Activated CD4-positive, alpha-beta T cell treated with anti-CD3 and anti-CD28 coated beads, Interleukin-2, amount 50 U/mL, for 4 hours (primary cell): Measurements from ENCODE around the gene PLCB1.
"Not testable (repeated sequence)": the region's sequence is repeated elsewhere in the genome, so short reads cannot be mapped to it uniquely, and the experiment has no call there.

ENCODE experiments used
- DNase-seq, 2 experiments: peaks; one replicate each; pipeline ENCODE4 v3.0.0-alpha.2; 2020

The PLCB1 gene

DNA sequence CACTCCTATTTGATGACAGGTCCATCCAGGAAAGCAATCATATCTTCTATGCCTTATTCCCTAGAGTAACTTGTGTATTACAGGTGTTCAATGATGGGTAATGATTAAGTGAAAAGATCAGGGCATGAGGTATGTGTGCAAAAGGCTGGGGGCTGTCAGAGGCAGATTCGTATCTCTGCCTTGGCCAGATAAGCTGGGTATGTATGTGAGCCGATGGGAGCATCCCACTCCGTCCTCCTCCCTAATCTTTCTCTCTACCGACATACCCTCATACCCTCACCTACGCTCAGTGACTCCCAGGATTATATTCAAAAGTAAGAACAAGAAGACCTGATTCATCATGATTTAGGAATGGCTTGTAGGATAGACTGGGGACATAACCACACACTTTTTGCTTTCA, 238.7 kb downstream of the PLCB1 start:
- no peak for DNase-seq

DNA sequence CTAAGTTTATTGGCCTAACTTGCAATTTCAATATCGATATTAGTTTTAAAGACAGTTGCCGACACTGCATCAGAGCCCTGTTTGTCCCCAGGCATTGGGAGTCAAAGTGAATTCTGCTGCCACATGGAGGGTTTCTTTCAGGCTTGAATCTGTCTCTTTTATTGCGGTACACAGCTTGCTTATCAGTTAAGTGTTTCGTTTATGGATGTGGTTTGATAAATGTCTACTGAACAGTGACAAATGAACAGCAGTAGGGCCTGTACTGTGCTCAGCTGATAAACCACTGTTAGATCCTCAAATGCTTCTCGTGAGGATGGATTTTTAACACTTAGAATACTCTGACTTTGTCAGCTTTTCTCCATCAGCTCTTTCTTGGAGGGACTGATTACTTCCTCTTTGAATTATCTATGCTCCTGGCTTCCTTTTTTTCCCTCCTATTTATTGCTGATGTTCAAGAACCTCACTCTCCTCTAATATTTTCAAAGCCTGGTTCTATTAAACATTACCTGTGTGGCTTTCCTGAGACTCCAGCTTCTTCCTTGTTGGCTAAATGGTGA, 240.8 kb downstream of the PLCB1 start:
- DNase-seq, result no peak

DNA sequence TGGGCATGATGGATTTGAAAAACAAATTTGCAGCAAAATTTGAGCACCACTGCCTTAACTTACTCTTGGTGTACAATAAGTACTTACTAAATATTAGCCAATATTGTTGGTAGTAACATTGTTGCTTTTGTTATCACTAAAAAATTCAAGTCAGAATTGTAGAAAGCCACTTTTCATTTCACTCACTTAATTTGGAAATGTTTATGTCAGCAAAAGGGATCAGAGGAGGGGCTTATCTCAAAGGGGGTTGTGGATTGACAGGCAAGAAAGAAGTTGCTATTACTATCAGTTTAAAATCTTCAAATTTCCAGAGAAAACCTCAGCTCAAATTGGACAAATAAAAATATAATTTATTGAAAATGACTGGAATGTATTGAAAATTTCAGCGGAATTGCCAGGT, 241.5 kb downstream of the PLCB1 start:
- no peak for DNase-seq

DNA sequence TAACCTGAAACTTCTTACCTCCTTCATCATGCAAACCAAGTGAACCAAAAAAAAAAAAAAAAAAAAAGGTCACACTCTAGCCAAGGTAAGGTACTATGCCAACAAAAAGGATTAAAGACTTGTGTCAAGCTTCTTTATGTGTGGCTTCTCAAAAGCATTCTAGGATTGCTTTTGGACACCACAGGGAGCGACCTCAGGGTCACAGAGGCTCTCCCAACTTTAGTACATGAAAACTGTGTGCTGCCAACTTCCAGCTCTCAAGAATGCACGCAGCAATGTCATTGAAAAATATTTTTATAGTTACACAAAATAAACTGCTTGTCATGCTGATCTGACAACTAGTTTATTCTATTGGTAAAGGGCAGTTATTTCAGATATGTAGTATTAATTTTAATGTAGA, 243.8 kb downstream of the PLCB1 start:
- no peak for DNase-seq

DNA sequence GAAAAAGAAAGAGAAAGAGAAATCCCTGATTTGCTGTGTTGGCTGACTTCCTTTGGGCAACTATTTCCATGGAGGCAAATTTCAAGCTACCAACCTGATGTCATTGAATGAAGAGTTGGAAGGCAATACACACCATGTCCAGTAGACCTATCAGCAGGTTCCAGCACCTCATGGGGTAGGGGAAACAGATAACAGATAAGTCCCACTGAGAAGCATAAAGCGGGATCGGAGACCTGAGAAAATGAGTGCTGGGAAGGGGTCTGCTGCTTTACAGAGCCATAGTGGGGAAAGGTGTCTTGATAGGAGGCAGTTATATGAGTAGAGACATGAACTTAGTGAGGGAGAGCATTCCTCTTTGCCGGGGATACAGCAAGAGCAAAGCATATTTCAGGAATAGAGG, 244.9 kb downstream of the PLCB1 start:
- DNase-seq, result no peak

DNA sequence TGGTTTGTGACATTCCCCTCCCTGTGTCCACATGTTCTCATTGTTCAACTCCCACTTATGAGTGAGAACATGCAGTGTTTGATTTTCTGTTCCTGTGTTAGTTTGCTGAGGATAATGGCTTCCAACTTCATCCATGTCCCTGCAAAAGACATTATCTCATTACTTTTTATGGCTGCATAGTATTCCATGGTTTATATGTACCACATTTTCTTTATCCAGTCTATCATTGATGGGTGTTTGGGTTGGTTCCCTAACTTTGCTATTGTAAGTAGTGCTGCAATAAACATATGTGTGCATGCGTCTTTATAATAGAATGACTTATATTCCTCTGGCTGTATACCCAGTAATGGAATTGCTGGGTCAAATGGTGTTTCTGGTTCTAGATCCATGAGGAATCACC, 247.1 kb downstream of the PLCB1 start:
- DNase-seq, result not testable (repeated sequence)

DNA sequence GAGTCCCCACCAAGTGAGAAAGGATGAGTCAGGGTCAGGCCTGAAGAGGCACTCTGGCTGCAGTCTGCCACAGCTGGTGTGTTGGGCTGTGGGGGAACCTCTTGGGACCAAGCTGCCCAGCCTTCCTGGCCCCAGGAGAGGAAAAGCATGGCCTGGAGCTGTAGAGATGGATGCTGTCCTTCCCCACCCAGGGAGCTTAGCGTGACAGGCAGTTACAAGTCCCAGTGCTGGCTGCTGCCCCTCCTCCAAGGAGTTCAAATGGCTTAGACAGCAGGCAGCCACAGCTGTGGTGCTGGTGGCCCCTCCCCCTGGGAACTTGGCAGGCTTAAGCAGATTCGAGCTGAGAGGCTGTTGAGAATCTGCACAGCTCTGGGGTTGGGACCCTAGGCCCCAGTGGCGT, 253.2 kb downstream of the PLCB1 start:
- no peak for DNase-seq

DNA sequence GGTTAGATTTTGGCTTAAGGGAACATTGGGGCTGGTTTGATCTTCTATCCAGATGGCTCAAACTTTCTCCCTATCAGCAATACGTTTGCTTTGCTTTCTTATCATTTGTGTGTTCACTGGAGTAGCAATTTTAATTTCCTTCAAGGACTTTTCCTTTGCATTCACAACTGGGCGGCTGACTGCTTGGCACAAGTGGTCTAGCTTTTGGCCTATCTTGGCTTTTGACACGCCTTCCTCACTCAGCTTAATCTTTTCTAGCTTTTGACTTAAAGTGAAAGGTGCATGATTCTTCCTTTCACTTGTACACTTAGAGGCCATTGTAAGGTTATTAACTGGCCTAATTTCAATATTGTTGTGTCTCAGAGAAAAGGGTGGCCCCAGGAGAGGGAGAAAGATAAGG, 254.9 kb downstream of the PLCB1 start:
- DNase-seq, result no peak

DNA sequence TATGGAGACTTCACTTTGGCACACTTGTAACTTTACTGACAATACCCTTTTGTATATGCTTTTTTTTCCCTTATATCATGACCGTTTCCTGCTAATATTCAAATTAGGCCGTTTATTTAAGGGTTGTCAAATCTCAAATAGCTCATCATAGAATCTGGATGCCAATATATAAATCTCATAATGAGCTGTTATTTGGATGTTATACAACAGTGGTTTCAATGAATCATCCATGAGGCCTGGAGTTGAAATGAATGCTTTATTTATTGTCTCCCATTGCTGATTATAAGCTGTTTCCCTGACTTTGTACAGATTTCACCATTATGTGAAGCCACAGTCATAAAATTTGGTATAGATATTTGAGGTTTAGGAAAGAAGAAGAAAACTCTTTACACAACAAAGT, 256.1 kb downstream of the PLCB1 start:
- DNase-seq, result no peak

DNA sequence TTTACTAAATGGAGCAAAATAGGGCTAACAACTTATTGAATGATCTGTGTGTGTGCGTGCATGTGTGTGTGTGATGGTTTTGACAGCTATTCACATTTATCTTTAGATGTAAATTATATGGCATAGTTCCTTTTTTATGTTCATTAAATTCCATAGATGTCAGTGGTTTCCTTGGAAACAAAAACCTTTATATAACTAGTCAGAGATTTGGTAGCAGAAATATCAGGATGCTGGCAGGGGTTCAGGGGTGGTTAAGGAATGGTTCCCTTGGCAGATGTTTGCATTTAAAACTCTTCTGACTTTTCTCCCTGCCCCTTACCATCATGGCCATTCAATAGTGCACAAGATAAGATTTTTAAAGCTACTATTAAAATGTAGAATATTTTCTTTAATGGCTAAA, 256.6 kb downstream of the PLCB1 start:
- DNase-seq, result no peak

DNA sequence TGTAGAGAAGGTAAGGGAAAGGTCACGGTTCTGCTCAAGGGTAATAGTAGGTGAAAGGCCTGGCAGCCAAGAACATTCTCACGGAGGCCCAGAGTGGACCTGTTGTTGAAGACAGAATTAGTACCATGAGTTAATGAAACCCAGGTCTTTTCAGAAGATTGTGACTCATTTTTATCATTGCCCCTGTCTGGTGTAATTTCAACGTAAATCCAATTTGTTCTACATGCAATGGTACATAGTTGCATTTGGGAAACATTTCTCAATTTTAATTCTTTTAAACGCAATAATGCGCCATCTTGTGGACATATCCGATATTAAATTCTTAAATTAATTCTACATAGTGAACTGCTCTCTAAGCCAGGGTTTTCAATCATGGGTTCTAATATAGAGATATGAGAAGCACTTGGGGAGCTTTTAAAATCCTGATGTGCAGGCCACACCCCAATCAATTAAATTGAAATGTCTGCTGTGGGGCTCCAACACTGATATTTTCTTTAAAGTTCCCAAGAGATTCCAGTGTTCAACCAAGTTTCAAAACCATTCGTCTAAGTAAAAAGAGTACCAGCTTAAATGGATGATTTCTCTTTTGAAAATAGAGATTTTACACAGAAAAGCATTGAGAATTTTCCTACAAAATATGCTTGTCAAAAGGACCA, 257.4 kb downstream of the PLCB1 start:
- DNase-seq, result no peak

DNA sequence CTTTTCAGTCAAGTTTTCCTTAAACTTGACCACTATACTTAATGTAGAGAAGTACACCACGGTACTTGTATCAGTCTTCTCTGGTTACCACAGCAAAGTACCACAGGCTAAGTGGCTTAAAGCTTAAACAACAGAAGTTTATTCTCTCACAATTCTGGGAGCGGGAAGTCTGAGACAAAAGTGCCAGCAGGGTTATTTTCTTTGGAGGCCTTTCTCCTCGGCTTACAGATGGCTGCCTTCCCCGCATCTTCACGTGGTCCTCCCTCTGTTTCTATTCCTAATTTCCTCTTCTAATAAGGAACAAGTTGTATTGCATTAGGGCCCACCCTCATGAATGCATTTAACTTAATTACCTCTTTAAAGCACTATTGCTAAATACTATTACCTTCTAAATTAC, 258.0 kb downstream of the PLCB1 start:
- DNase-seq, result no peak

DNA sequence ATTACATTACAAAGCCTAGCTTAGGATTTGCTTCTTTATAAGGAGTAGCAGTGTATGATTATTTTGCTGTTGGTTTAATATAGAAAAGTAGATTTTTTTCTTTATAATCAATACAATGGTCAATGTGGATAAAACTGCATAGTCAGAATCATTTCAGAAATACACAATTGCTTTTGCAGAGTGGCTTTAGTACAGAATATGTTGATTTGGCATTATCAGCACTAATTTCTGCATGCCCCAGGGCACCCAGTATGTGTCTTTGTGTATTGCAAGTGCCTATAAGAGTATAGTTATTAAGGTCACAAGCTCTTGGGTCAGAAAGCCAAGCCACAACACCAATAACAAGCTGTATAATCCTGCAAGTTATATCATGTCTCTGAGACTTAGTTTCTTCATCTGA, 258.4 kb downstream of the PLCB1 start:
- DNase-seq, result no peak

DNA sequence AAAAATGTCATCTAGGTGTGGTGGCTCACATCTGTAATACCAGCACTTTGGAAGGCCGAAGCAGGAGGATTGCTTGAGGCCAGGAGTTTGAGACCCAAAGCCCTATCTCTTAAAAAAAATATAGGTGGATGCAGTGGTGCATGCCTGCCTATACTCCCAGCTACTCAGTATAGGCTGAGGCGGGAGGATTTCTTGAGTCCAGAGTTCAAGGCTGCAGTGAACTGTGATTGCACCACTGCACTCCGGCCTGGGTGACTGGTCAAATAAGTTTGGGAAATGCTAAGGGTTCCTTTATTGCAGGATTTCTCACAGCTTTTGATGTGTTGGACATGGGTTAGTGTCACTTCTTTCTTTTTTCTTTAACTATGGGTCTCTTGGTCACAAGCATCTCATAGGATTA, 261.3 kb downstream of the PLCB1 start:
- DNase-seq, result no peak

DNA sequence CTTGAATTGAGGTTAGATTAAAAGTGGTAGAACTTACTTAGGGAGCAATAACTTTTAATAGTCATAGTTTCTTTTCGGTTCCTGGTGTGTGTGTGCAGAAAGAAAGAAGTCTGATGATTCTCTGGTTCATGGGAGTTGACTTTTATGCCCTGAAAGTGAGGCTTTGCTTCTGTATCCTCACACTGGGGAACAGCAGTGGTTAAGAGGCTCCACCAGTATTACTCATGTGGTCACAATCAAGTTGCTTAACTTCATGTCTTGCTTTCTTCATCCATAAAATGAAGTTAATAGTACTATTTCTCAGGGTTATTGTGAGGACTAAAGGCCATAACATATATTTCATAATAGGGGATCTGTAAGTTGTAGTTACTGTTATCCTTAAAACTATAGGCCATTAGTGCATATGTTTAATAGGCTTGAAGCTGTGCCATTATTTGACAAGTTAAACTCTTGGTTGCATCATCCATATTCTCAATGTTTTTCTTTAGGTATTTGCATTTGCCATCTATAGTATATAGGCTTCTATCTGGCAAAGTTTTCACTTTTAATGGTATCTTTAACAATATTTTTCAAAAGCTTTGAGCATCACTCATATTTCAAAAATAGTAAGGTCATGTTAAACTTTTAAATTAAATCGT, 262.4 kb downstream of the PLCB1 start:
- DNase-seq, result no peak

DNA sequence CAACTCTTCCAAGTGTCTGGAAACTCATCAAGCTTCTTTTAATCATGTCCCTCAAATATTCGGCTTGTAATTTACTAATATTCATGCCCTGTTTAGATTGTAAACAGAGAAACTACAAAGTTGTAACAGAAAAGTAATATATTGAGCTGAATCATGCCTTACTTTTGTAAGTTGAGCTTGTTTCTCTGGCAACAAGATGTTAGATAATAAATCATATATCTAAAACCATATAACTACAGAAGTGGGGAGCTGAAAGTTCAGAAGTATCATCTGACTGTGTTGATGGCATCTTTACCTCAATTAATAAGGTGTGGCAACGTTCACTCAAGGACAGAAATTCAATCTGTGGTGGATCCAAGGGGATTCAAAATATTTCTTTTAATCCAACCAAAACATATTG, 263.9 kb downstream of the PLCB1 start:
- no peak for DNase-seq

DNA sequence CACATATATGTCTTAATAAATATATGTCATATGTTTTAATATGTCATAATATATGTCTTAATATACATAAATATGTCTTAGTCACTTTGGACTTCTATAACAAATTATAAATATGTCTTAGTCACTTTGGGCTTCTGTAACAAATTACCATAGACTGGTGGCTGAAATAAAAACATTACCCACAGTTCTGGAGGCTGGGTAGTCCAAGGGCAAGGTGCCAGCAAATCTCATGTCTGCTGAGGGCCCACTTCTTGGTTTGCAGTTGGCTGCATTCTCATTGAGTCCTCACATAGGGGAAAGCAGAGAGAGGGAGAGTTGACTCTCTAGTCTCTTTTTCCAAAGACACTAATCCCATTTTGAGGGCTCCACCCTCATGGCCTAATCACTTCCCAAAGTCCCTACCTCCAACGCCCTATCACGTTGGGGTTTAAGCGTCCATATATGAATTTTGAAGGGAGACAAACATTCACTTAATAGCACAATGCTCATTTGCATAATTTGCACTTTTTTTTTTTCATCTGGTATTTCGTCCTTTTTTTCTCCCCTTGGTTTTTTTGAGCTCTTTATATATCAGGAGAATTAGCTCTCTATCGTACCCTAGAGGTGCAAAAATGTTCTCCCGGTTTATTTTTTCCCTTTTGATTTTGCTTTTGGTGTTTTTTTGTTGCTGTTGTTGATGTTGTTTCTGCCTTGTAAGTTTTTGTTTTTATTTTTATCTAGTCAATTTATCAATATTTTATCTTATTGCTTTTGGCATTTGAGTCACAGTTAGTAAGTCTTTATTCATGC, 266.4 kb downstream of the PLCB1 start:
- DNase-seq, result no peak

DNA sequence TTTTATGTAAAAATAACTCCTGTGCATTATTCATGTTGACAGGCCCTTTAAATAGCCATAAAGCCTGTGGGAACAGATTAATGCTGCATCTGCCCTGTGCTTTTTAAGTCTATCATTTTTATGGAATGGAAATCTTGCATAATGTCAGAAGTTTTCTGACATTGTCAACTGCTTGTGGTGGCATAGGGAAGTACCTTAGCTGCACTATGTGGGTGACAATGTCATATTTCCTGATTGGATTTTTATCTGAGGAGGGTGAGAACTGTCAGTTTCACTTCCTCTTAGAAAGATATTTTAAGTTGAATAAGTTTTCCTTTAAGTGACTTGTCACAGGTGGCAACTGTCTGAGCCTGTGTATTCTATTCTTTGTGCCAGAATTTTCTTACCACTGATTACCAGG, 267.9 kb downstream of the PLCB1 start:
- DNase-seq, result no peak

DNA sequence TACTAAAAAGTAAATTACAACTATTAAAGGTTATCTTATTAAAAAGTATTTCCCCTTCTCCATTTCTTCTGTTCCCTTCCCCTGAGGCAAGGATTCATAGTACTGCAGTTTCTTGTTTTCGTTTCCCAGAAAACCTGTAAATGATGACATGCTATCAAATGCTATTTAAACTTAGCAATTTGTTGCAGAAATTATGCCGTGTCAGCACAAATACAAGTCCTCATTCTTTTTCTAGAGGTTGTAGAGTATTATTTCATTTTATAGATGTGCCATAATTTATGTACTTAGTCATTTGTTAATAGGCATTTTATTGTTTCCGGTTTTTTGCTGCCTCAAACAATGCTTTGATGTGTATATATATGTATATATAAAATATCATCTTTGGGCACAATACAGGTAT, 268.4 kb downstream of the PLCB1 start:
- no peak for DNase-seq

DNA sequence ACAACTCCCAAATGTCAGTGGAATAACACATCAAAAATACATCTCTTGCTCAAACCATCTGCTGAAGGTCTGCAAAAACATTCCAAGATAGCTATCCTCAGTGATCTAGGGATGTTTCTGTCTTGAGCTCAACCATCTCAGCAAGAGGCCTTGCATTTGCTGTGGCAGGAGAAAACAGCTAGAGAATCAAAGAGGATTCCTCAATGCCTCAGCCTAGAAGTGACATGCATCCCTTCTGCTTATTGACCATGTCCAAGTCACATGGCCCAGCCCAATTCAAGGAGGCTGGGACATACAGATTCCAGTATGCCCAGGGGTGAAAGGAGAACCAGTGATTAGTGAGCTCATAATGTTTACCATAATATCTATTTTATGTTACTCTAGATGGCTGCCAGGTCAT, 269.5 kb downstream of the PLCB1 start:
- DNase-seq, result no peak

DNA sequence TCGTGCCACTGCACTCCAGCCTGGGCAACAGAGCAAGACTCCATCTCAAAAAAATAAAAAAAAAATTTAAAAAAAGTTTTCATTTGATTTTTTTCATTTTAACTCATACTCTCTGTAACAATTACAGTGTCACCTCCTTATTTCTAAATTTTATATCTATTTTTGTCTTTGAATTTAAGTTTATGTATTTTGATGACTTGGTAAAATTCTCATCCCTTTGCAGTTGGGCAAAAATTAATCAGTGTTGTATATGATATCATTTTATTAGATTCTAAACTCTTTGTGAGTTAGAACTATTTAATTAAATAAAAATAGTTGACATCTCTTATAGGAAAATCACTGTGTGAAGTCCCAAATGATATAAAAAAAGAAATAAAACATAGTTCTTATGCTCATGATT, 270.7 kb downstream of the PLCB1 start:
- no peak for DNase-seq

DNA sequence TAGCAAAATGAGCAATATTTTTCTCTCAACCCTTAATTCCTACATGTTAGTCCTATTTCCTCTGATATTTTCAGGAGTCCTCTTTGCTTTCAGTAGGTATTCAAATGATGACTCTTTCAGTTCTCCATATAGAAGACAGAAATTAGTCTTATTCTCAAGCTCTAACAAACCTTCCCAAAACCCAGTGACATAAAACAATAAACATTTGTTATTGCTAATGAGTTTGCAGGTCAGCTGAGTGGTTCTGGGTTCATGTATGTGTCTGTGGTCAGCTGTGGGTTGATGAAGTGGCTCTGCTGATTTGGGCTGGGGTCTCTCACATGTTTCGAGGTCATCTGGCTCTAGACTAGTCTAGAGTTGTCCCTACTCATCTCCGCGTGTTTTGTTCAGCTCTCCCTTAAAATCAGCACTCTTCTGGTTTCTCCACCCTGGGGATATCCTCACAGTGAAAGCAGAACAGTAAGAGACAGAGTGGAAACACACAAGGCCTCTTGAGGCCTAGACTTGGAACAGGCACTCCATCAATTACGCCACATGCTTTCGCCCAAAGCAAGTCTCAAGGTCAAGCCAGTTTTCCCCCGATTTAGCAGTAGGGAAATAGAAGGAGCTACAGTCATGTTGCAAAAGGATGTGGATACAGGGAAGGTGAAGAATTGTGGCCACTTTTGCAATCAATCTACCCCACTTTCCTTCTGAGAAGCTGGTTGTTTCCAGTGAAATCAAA, 273.0 kb downstream of the PLCB1 start:
- DNase-seq, result no peak

DNA sequence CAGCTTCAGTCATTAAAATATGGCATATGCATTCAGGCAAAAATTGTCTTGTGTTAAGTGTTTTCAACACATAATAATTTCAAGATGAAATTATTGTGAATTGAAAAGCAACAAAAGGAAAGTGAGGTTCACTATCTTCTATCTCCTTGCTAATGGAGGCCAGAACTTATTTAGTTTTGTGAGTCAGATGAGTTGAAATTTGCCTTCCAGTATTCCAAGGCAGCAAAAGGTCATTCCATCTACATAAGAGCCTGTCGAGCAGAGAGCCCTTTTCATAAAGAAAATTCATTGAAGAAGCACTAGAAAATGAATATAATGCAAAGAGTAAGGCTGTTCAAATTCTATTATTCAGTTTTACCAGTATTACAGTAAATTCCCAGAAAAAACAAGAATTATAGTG, 274.3 kb downstream of the PLCB1 start:
- no peak for DNase-seq
